Embryonic facial prominence (tissue), 1 donor: ENCODE results near the gene POGLUT2.
"Not testable (repeated sequence)": the region's sequence is repeated elsewhere in the genome, so short reads cannot be mapped to it uniquely, and the experiment has no call there.

ENCODE experiments used
- DNase-seq: peaks from one replicate; pipeline ENCODE4 v3.0.0-alpha.2; 2016; ENCODE audit errors: extremely low spot score

The POGLUT2 gene

GRCh38 chr13:102807699-102808098, 8.9 kb upstream of the POGLUT2 start:
- DNase-seq = no peak

GRCh38 chr13:102805680-102806079, 6.9 kb upstream of the POGLUT2 start:
- DNase-seq = no peak

GRCh38 chr13:102800145-102801041, 1.6 kb upstream of the POGLUT2 start:
- peak; percentile 10 for DNase-seq

GRCh38 chr13:102799426-102800144, 809 bp upstream of the POGLUT2 start:
- DNase-seq = no peak

- no peak for DNase-seq
Measured at GRCh38 chr13:102793611-102794355, 5.0 kb downstream of the POGLUT2 start.

- DNase-seq = no peak
Measured at GRCh38 chr13:102792396-102792795, 6.4 kb downstream of the POGLUT2 start.

GRCh38 chr13:102788683-102789082, 10.1 kb downstream of the POGLUT2 start:
- no peak for DNase-seq

GRCh38 chr13:102784483-102784882, 14.3 kb downstream of the POGLUT2 start:
- no peak for DNase-seq

- DNase-seq = no peak
Measured at GRCh38 chr13:102781591-102781990, 17.2 kb downstream of the POGLUT2 start.

- DNase-seq = not testable (repeated sequence)
Measured at GRCh38 chr13:102780656-102781055, 18.1 kb downstream of the POGLUT2 start.

- no peak for DNase-seq
Measured at GRCh38 chr13:102779436-102780159, 19.2 kb downstream of the POGLUT2 start.

- no peak for DNase-seq
Measured at GRCh38 chr13:102777736-102778135, 21.0 kb downstream of the POGLUT2 start.

- no peak for DNase-seq
Measured at GRCh38 chr13:102776271-102776670, 22.5 kb downstream of the POGLUT2 start.

- DNase-seq = no peak
Measured at GRCh38 chr13:102774591-102775520, 23.9 kb downstream of the POGLUT2 start.

- DNase-seq = no peak
Measured at GRCh38 chr13:102774214-102774568, 24.6 kb downstream of the POGLUT2 start.

GRCh38 chr13:102773441-102774213, 25.1 kb downstream of the POGLUT2 start, which contains the start of gene TEX30:
TEX30 (minus strand) TSS chr13:102773786; CDS start chr13:102770026, 3,760 bp downstream.
- DNase-seq = peak; percentile 54

GRCh38 chr13:102772042-102772425, 26.7 kb downstream of the POGLUT2 start:
- no peak for DNase-seq

GRCh38 chr13:102771298-102772041, 27.3 kb downstream of the POGLUT2 start:
- DNase-seq = no peak

GRCh38 chr13:102770435-102770834, 28.3 kb downstream of the POGLUT2 start:
- no peak for DNase-seq
